ENCODE data around the gene CD3E.

CD3E gene

GRCh38 chr11:118328745-118329144 lies 24.2 kb downstream of the CD3E start:
- DNase-seq, result no peak

- DNase-seq, result peak; percentile 36
Measured at GRCh38 chr11:118334745-118335144, 30.2 kb downstream of the CD3E start.

GRCh38 chr11:118338637-118339061 lies 34.1 kb downstream of the CD3E start:
- DNase-seq, result peak; percentile 88

- DNase-seq, result no peak
Measured at GRCh38 chr11:118339281-118339961, 34.9 kb downstream of the CD3E start.

- no peak for DNase-seq
Measured at GRCh38 chr11:118340449-118340848, 35.9 kb downstream of the CD3E start.

GRCh38 chr11:118341261-118341660 lies 36.7 kb downstream of the CD3E start:
- DNase-seq, result no peak

- DNase-seq, result no peak
Measured at GRCh38 chr11:118341815-118342489, 37.4 kb downstream of the CD3E start.

GRCh38 chr11:118342503-118343161 lies 38.1 kb downstream of the CD3E start, which contains the start of gene CD3D:
Gene CD3D, minus strand, starts transcription at chr11:118342705. Its CDS starts 98 bp downstream, at chr11:118342607.
- no peak for DNase-seq

GRCh38 chr11:118343248-118343647 lies 38.7 kb downstream of the CD3E start:
- no peak for DNase-seq

- DNase-seq, result no peak
Measured at GRCh38 chr11:118343981-118344515, 39.5 kb downstream of the CD3E start, which contains the start of gene CD3G. Gene CD3G, plus strand, starts transcription at chr11:118344344. Its CDS starts 80 bp downstream, at chr11:118344424.

GRCh38 chr11:118349475-118349874 lies 44.9 kb downstream of the CD3E start:
- DNase-seq, result no peak

GRCh38 chr11:118353084-118353710 lies 48.7 kb downstream of the CD3E start:
- peak; percentile 82 for DNase-seq

- no peak for DNase-seq
Measured at GRCh38 chr11:118358071-118358470, 53.5 kb downstream of the CD3E start.

GRCh38 chr11:118359295-118359958 lies 54.9 kb downstream of the CD3E start, which contains the start of gene UBE4A:
Gene UBE4A, plus strand, starts transcription at chr11:118359600. Its CDS starts 5,481 bp downstream, at chr11:118365081.
- peak; percentile 99 for DNase-seq

- no peak for DNase-seq
Measured at GRCh38 chr11:118364956-118365615, 60.6 kb downstream of the CD3E start.
